Measurements from ENCODE around the gene AP2M1. TPM values are rescaled to one million over a fixed set of nuclear protein-coding genes. Genes with fewer than 3 reads are reported as not detected.

Gene AP2M1
- total and polyA plus RNA-seq, 2 of the 13 experiments (the other 11 are each of a cell fraction or from before 2014, with no cell fraction given) = 126 to 146 TPM

- TF ChIP-seq ZBTB49 (CRISPR knock-in tag; IDR thresholded peaks at IDR 0.05; ENCODE audit: borderline replicate concordance) = no peak
- no peak for TF ChIP-seq ZFP37 (CRISPR knock-in tag; IDR thresholded peaks at IDR 0.05; ENCODE audit: borderline replicate concordance)
- TF ChIP-seq GATAD1 (CRISPR knock-in tag; IDR thresholded peaks at IDR 0.05) = peak; percentile 52
- no peak for TF ChIP-seq ZNF75D (CRISPR knock-in tag; IDR thresholded peaks at IDR 0.05; ENCODE audit: borderline replicate concordance)
- 0 out of 2 replicates have a peak, but pooled peaks have one; percentile 16 for TF ChIP-seq MEIS1 (CRISPR knock-in tag; IDR thresholded peaks at IDR 0.05; ENCODE audit: borderline replicate concordance)
- TF ChIP-seq MXD3 (CRISPR knock-in tag; IDR thresholded peaks at IDR 0.05) = peak; percentile 59
- TF ChIP-seq POLR2AphosphoS5 (IDR thresholded peaks at IDR 0.05; ENCODE audit: low read depth, low read length) = peak; percentile 79
- TF ChIP-seq NFIC (IDR thresholded peaks at IDR 0.05; ENCODE audit: low read length) = no peak
- peak; percentile 61; the same call in 1 of the 2 replicates for TF ChIP-seq ZMAT3 (CRISPR knock-in tag; conservative IDR thresholded peaks at IDR 0.05)
- no peak for TF ChIP-seq PREB (CRISPR knock-in tag; IDR thresholded peaks at IDR 0.05)
- no peak for TF ChIP-seq ZFP36 (IDR thresholded peaks at IDR 0.05; ENCODE audit: borderline replicate concordance, low read depth, low read length, partially characterized antibody)
- TF ChIP-seq SMC3 (IDR thresholded peaks at IDR 0.05; ENCODE audit: low read length) = no peak
- no peak for TF ChIP-seq CHD4 (IDR thresholded peaks at IDR 0.05; ENCODE audit: borderline replicate concordance, low read length)
- peak; percentile 76; the same call in 1 of the 2 replicates for TF ChIP-seq ZNF232 (CRISPR knock-in tag; IDR thresholded peaks at IDR 0.05; ENCODE audit: borderline replicate concordance)
- TF ChIP-seq ZNF580 (CRISPR knock-in tag; IDR thresholded peaks at IDR 0.05; ENCODE audit: borderline replicate concordance, low read depth) = no peak
- TF ChIP-seq SOX5 (CRISPR knock-in tag; IDR thresholded peaks at IDR 0.05; ENCODE audit: borderline replicate concordance) = peak; percentile 17; the same call in 1 of the 2 replicates
- no peak for TF ChIP-seq NAIF1 (CRISPR knock-in tag; IDR thresholded peaks at IDR 0.05; ENCODE audit: borderline replicate concordance)
- TF ChIP-seq LBX2 (CRISPR knock-in tag; IDR thresholded peaks at IDR 0.05; ENCODE audit: borderline replicate concordance) = no peak
- no peak for TF ChIP-seq STAG1 (CRISPR knock-in tag; IDR thresholded peaks at IDR 0.05)
- TF ChIP-seq ZFP36L2 (CRISPR knock-in tag; IDR thresholded peaks at IDR 0.05) = 0 out of 2 replicates have a peak, but pooled peaks have one; percentile 59
- TF ChIP-seq ADNP (CRISPR knock-in tag; IDR thresholded peaks at IDR 0.05) = no peak
- TF ChIP-seq ZC3H4 (CRISPR knock-in tag; IDR thresholded peaks at IDR 0.05; ENCODE audit: borderline replicate concordance) = no peak
- no peak for TF ChIP-seq RFXANK (CRISPR knock-in tag; IDR thresholded peaks at IDR 0.05)
- TF ChIP-seq SKI (IDR thresholded peaks at IDR 0.05; ENCODE audit: partially characterized antibody) = peak; percentile 46
- TF ChIP-seq ATM (IDR thresholded peaks at IDR 0.05; ENCODE audit: borderline replicate concordance) = no peak
- TF ChIP-seq ZNF891 (CRISPR knock-in tag; IDR thresholded peaks at IDR 0.05) = peak; percentile 59; the same call in 1 of the 2 replicates
- TF ChIP-seq ZNF720 (CRISPR knock-in tag; IDR thresholded peaks at IDR 0.05) = no peak
- TF ChIP-seq ZBTB7B (CRISPR knock-in tag; IDR thresholded peaks at IDR 0.05) = no peak
These were observed at the start of gene AP2M1 (continued) for GRCh38 chr3:184174646-184175492.
